Left ventricle myocardium inferior (tissue), 1 donor: ENCODE data around the gene MDFIC. TPM values are rescaled to one million over a fixed set of nuclear protein-coding genes. Genes with fewer than 3 reads are reported as not detected.

Experiments used
- DNase-seq: peaks from one replicate; pipeline ENCODE4 v3.0.0-alpha.2; 2020
- H3K27ac ChIP-seq: fragments of 200-600 bp; replicated peaks from 2 replicates; pipeline ENCODE4 v1.8.0; 2021
- H3K27me3 ChIP-seq: fragments of 200-600 bp; 2 replicates; pipeline ENCODE4 v1.8.0; 2021; ENCODE audit warnings: low read depth
- H3K36me3 ChIP-seq: fragments of 200-600 bp; 2 replicates; pipeline ENCODE4 v1.8.0; 2021
- H3K4me1 ChIP-seq: fragments of 200-600 bp; 2 replicates; pipeline ENCODE4 v1.8.0; 2021
- H3K4me3 ChIP-seq: fragments of 200-600 bp; 2 replicates; pipeline ENCODE4 v1.8.0; 2021; ENCODE audit warnings: mild to moderate bottlenecking, moderate library complexity
- H3K9me3 ChIP-seq: fragments of 200-600 bp; replicated peaks from 2 replicates; pipeline ENCODE4 v1.8.0; 2021
- intact Hi-C: fragments of 100-400 bp; cut with micrococcal nuclease; formaldehyde crosslinking; loops from one replicate; pipeline ENCODE4 v1.11.0; 2022
- total RNA-seq: library from RNA; stranded (reverse); fragmentation: NEBNext Ultra II Directional; extraction: Animal tissue kit (Norgen Biotek cat#: 25700); gene quantifications from one replicate; pipeline ENCODE4 v1.2.1, GENCODE V29; 2021
- TF ChIP-seq, protein P1 (sequence below): fragments of 200-600 bp; IDR thresholded peaks from 2 replicates; pipeline ENCODE4 v1.8.0; 2021; ENCODE audit warnings: antibody characterized with exemption, mild to moderate bottlenecking, borderline replicate concordance
- donor health status: DM: no; HTN: yes; CAD: no; lungs with severe emphysema.

Gene MDFIC
- total RNA-seq, 1 donor from 2014 or later: 26.5 TPM

DNA sequence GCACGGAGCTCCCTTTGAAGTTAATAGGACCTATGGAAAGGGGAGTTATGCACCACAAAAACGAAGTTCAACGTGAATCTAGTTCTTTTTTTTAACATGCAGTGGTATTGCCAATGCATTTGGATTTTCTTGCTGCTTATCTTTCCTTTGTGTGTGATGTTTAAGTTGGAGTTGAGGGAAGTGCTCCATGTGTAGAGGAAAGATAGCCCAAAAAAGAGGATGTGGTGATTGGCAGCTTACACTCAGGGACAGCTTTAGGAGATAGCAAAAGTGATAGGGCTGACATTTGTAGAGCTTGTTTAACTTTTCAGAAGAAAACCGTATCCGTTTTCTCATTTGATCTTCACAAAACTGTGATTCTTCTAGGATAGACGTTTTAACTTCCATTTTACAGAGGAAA is 101.3 kb downstream of the MDFIC start:
- Histone ChIP-seq H3K36me3 (no peaks in the 10 kb centered on the region), H3K4me3 (no peak overlapping the region), H3K27me3 (no peaks in the 10 kb centered on the region), H3K4me1 (peaks cover 8% of the 10 kb centered on the region), H3K27ac (no peak overlapping the region), H3K9me3 (no peaks in the 10 kb centered on the region)
- TF ChIP-seq, protein P1, sequence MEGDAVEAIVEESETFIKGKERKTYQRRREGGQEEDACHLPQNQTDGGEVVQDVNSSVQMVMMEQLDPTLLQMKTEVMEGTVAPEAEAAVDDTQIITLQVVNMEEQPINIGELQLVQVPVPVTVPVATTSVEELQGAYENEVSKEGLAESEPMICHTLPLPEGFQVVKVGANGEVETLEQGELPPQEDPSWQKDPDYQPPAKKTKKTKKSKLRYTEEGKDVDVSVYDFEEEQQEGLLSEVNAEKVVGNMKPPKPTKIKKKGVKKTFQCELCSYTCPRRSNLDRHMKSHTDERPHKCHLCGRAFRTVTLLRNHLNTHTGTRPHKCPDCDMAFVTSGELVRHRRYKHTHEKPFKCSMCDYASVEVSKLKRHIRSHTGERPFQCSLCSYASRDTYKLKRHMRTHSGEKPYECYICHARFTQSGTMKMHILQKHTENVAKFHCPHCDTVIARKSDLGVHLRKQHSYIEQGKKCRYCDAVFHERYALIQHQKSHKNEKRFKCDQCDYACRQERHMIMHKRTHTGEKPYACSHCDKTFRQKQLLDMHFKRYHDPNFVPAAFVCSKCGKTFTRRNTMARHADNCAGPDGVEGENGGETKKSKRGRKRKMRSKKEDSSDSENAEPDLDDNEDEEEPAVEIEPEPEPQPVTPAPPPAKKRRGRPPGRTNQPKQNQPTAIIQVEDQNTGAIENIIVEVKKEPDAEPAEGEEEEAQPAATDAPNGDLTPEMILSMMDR: no peak
- intact Hi-C loops: no loop called here
- DNase-seq: no peak

GRCh38 chr7:115024276-115024675 is 102.4 kb downstream of the MDFIC start:
- H3K4me1 ChIP-seq: peaks cover 8% of the 10 kb centered on the region
- DNase-seq: no peak
- no peak overlapping the region for H3K27ac ChIP-seq
- TF ChIP-seq, protein P1: no peak
- intact Hi-C loops: no loop called here
- no peaks in the 10 kb centered on the region for H3K27me3 ChIP-seq
- no peaks in the 10 kb centered on the region for H3K9me3 ChIP-seq
- H3K4me3 ChIP-seq: no peak overlapping the region
- H3K36me3 ChIP-seq: no peaks in the 10 kb centered on the region

DNA sequence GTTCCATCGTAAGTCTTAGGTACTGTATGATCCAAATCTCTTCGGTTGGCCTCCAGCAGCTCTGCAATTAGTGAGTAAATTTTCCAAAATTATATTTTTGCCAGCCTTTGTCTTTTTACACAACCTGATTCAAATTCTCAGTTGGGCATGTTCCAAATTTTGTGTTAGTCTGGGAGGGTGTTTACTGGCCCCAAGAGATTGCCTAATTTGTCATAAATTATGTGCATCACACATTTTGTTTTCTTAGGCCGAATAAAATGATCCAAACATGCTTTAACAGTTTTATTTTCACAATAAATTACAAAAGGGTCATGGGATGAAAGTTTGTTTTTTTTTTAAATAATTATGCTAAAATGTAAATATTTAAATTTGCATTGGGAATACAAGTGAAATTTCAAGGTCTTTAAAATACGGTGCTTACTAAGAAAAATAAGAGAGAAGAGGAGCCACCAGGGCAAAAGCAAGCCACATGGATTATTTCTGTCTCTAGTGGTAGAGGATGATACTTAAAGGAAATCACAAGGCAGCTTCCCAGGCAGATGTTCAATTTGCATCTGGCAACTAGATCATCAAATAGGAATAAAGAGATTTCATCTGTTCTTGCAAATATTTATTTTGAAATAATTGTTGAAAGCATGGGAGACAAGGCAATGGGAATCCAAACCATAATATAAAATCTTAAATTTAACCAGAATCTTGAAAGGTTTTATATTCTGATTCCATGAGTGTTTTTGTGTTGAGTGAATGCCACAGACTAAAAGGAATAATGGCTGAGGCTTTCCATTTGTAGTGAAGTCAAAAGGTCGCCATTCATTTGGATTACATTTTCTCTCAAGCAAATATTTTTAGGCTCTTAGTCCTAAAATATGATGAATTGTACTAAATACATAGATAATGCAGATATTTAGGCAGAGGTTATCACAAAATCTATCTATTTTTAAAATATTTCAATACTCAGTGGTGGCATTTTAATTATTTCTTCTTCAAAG is 111.1 kb downstream of the MDFIC start:
- Histone ChIP-seq H3K27ac (no peak overlapping the region), H3K4me3 (no peak overlapping the region), H3K36me3 (no peaks in the 10 kb centered on the region), H3K27me3 (no peaks in the 10 kb centered on the region), H3K4me1 (no peaks in the 10 kb centered on the region), H3K9me3 (no peaks in the 10 kb centered on the region)
- no peak for DNase-seq
- TF ChIP-seq, protein P1: no peak
- intact Hi-C loops: no loop called here

GRCh38 chr7:115033917-115034459 is 112.1 kb downstream of the MDFIC start:
- no peak for DNase-seq
- Histone ChIP-seq H3K9me3 (no peaks in the 10 kb centered on the region), H3K36me3 (no peaks in the 10 kb centered on the region), H3K27me3 (no peaks in the 10 kb centered on the region), H3K4me1 (no peaks in the 10 kb centered on the region), H3K27ac (no peak overlapping the region), H3K4me3 (no peak overlapping the region)
- TF ChIP-seq, protein P1: no peak
- intact Hi-C loops: no loop called here

DNA sequence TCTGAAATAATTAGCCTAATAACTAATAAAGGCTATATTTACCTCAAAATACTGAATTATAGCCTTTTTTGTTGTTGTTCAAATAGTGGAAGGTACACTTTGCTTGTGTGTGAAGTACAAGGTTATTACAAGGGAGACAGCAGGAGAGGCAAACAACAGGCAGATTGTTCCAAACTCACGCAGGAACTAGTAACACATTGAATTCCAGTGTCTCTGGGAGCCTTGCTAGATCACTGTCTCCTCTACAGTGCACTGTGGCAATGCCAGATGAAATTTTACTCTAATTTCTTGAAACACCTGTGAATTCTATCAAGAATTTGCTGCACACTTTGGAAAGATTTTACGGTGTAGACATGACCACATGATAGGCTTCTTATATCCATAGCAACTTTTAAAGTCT is 112.6 kb downstream of the MDFIC start:
- H3K9me3 ChIP-seq: no peaks in the 10 kb centered on the region
- H3K4me1 ChIP-seq: no peaks in the 10 kb centered on the region
- TF ChIP-seq, protein P1: no peak
- H3K36me3 ChIP-seq: no peaks in the 10 kb centered on the region
- DNase-seq: no peak
- H3K27ac ChIP-seq: no peak overlapping the region
- no peaks in the 10 kb centered on the region for H3K27me3 ChIP-seq
- H3K4me3 ChIP-seq: no peak overlapping the region
- intact Hi-C loops: no loop called here
